GM18517 (cell line): ENCODE measurements around the gene RNF39.

Experiments
- ATAC-seq: cut with Tn5 transposase; IDR thresholded peaks from one replicate; pipeline ENCODE4 v1.9.1; 2021; ENCODE audit warnings: mild to moderate bottlenecking, moderate library complexity; ENCODE audit not compliant: unreplicated experiment

The RNF39 gene

GRCh38 chr6:30097902-30098768 is 22.6 kb upstream of the RNF39 start:
- ATAC-seq: no peak

GRCh38 chr6:30096829-30097228 is 21.3 kb upstream of the RNF39 start:
- ATAC-seq: no peak

- ATAC-seq: no peak
These were observed 18.5 kb upstream of the RNF39 start for GRCh38 chr6:30093951-30094661.

- no peak for ATAC-seq
These were observed 17.4 kb upstream of the RNF39 start for GRCh38 chr6:30092852-30093543.

- ATAC-seq: no peak
These were observed 16.2 kb upstream of the RNF39 start for GRCh38 chr6:30091577-30092381.

- no peak for ATAC-seq
These were observed 12.3 kb upstream of the RNF39 start for GRCh38 chr6:30087876-30088275.

- no peak for ATAC-seq
These were observed 1.6 kb upstream of the RNF39 start for GRCh38 chr6:30077218-30077617.

- no peak for ATAC-seq
These were observed 492 bp upstream of the RNF39 start for GRCh38 chr6:30075790-30076732.

GRCh38 chr6:30074331-30075093 is 1.1 kb downstream of the RNF39 start:
- ATAC-seq: no peak

GRCh38 chr6:30073489-30074235 is 1.9 kb downstream of the RNF39 start:
- ATAC-seq: no peak

- ATAC-seq: no peak
These were observed 3.7 kb downstream of the RNF39 start for GRCh38 chr6:30071858-30072257.

GRCh38 chr6:30071081-30071818 is 4.3 kb downstream of the RNF39 start:
- ATAC-seq: no peak

GRCh38 chr6:30067460-30068139 is 8.0 kb downstream of the RNF39 start:
- ATAC-seq: no peak

- peak; percentile 92 for ATAC-seq
These were observed 8.8 kb downstream of the RNF39 start, which contains the start of gene PPP1R11 for GRCh38 chr6:30066577-30067459. Gene PPP1R11, plus strand, starts transcription at chr6:30067198. Its CDS starts 213 bp downstream, at chr6:30067411.

GRCh38 chr6:30066082-30066481 is 9.5 kb downstream of the RNF39 start:
- no peak for ATAC-seq

GRCh38 chr6:30063315-30063714 is 12.3 kb downstream of the RNF39 start:
- ATAC-seq: no peak
